Measurements from ENCODE around the gene SGPP1. TPM values are rescaled to one million over a fixed set of nuclear protein-coding genes. Genes with fewer than 3 reads are reported as not detected.

The SGPP1 gene
- total RNA-seq, 1 donor from 2014 or later, result 18.9 TPM

GRCh38 chr14:63689132-63689531 lies 38.7 kb downstream of the SGPP1 start:
- TF ChIP-seq CTCF (conservative IDR thresholded peaks at IDR 0.05; ENCODE audit: low read depth, low read length), result no peak
- DNase-seq (ENCODE audit: low read depth), result no peak
- no peak overlapping the region for H3K4me3 ChIP-seq (ENCODE audit: low read depth, low read length)

DNA sequence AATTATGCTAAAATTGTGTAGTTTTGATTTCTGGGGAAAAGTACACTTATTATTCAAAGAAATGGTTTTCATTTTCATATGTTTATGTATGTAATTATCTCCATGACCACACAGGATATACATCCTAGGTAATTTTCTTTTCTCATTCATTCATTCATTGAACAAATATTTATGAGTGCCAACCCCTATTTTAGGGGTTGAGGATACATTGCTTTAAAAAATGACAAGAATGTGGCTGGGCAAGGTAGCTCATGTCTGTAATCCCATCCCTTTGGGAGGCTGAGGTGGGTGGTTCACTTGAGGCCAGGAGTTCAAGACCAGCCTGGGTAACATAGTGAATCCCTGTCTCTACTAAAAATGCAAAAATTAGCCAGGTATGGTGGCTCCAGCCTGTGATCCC lies 40.9 kb downstream of the SGPP1 start:
- no peak for DNase-seq (ENCODE audit: low read depth)
- H3K4me3 ChIP-seq (ENCODE audit: low read depth, low read length), result no peak overlapping the region

DNA sequence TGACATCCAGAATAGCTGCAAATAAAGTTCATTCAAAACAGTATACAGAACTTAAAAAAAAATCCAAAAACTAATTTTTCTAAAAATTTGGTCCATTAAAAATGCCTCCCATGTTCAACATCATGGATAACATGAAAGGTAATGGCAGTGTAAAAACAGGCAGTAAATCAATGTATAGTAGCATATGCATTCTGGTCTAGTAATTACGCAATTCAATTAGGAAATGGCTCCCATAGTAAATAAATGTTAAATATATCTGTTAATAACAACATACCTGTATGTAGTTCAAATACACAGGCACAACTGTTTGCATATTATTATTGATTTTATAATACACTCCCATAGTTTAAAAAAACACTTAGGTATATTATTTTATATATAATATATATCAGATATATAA lies 42.5 kb downstream of the SGPP1 start:
- TF ChIP-seq CTCF (conservative IDR thresholded peaks at IDR 0.05; ENCODE audit: low read depth, low read length), result no peak
- H3K4me3 ChIP-seq (ENCODE audit: low read depth, low read length), result no peak overlapping the region
- DNase-seq (ENCODE audit: low read depth), result no peak

More for the DNA sequence above, 40.9 kb downstream of the SGPP1 start:
- TF ChIP-seq CTCF (conservative IDR thresholded peaks at IDR 0.05; ENCODE audit: low read depth, low read length), result no peak

DNA sequence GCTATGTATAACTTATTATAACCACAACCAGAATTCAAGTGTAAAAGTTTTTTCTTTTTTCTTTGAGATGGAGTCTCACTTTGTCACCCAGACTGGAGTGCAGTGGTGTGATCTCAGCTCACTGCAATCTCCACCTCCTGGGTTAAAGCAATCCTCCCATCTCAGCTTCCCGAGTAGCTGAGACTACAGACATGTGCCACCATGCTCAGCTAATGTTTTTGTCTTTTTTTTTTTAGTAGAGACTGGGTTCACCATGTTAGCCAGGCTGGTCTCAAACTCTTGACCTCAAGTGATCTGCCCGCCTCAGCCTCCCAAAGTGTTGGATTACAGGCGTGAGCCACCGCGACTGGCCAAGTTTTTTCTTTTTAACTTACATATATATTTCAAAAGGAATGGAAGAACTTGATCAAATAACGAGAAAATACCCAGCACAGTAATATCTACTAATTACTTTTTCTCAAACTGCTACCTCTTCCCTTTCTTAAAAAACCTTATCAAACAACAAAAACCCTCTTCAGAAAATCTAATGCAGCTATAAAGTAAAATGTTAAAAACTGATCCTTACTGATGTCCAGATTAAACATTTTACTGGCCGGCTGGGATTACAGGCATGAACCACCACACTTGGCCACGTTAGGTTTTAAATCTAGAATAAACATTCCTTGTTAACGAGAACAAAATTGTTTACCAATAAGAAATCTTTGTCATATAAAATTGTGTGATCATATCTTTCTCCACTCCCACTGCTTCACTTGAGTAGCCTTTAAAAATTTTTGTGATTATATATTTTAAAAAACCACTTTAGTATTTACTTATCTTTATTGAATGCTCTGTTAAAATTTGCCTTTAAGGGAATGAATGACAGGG lies 44.9 kb downstream of the SGPP1 start:
- TF ChIP-seq CTCF (conservative IDR thresholded peaks at IDR 0.05; ENCODE audit: low read depth, low read length), result no peak
- DNase-seq (ENCODE audit: low read depth), result no peak
- H3K4me3 ChIP-seq (ENCODE audit: low read depth, low read length), result no peak overlapping the region

- no peak for DNase-seq (ENCODE audit: low read depth)
- no peak overlapping the region for H3K4me3 ChIP-seq (ENCODE audit: low read depth, low read length)
- TF ChIP-seq CTCF (conservative IDR thresholded peaks at IDR 0.05; ENCODE audit: low read depth, low read length), result no peak
Measured at GRCh38 chr14:63678536-63678935, 49.3 kb downstream of the SGPP1 start.

DNA sequence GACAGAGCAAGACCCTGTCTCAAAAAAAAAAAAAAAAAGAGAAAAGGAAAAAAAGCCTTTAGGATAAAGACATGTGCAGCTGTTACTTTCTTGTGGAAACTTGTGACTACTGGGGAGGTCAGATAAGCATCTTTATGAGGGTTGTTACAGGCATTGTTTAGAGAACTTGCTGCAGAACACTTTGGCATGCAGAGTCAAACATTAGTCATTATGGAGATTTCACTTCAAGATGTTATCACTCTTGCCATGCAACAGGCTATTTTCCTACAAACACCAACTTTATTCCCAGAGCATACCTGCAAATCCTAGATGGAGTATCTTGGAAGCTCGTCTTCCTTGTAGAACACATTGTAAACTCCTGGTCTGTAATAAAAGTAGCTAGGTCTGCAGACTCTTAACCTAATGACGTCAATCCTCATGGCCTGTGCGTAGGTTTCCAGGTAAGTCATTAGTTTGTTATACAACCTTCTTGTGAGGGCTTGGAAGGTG lies 49.9 kb downstream of the SGPP1 start:
- no peak for TF ChIP-seq CTCF (conservative IDR thresholded peaks at IDR 0.05; ENCODE audit: low read depth, low read length)
- H3K4me3 ChIP-seq (ENCODE audit: low read depth, low read length), result no peak overlapping the region
- peak; percentile 12 for DNase-seq (ENCODE audit: low read depth)

DNA sequence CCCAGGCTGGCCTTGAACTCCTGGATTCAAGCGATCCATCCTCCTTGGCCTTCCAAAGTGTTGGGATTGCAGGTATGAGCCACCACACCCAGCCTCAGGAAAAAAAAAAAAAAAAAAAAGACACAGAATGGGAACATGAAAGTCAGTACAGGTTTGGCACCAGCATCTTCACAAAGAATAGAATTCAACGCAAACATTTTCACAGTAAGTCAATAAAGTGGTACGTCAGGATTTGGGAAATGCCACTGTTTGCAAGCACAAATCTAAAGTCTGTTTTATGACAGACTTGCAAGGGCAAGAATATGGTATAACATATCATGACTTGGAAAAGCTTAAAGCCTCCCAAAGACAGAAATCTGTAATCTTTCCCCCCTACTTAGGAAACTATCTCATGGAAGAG lies 51.2 kb downstream of the SGPP1 start:
- DNase-seq (ENCODE audit: low read depth), result no peak
- TF ChIP-seq CTCF (conservative IDR thresholded peaks at IDR 0.05; ENCODE audit: low read depth, low read length), result no peak
- H3K4me3 ChIP-seq (ENCODE audit: low read depth, low read length), result no peak overlapping the region
